HG02981 (cell line): Measurements from ENCODE around the gene CPB1.

Experiments used
- ATAC-seq: cut with Tn5 transposase; IDR thresholded peaks from one replicate; pipeline ENCODE4 v1.9.1; 2021; ENCODE audit warnings: mild to moderate bottlenecking, moderate library complexity; ENCODE audit not compliant: unreplicated experiment

The CPB1 gene

GRCh38 chr3:148881286-148881685, 53.7 kb downstream of the CPB1 start:
- no peak for ATAC-seq

DNA sequence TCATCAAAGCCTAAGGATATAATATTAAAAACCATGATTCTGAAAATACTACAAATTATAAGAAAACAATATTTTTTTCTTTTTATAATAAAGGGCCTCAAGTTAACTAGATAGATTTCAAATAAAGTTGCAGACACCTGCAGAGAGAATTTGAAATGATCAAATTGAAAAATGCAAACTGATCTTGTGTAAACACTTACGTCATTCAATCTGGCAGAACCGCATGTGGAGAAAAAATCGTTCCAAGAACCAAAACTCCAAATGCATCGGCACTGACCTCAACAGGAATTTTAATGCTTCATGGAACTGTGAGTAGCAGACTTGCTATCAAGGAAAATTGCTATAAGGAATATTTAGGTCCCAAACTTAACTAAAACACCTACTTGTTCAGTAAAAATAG, 54.7 kb downstream of the CPB1 start:
- no peak for ATAC-seq

GRCh38 chr3:148883163-148883562, 55.6 kb downstream of the CPB1 start:
- no peak for ATAC-seq

DNA sequence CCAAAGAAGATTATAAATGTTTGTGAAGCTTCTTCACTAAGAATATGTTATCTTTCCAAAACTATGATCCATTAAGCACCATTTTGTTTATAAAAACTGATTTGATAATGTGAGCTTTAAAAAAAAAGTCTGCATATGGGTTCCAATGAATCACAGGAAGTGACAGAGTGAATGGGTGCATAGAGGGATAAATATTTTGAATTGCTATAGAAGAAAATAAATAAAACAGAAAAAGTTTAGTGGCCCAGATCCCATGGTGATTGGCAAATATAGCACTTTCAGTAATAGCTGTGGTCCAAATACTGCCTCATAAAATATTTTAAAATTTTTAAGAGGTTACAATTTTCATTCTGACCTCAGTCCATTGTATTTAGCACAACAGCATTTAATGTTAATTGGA, 56.6 kb downstream of the CPB1 start:
- no peak for ATAC-seq

DNA sequence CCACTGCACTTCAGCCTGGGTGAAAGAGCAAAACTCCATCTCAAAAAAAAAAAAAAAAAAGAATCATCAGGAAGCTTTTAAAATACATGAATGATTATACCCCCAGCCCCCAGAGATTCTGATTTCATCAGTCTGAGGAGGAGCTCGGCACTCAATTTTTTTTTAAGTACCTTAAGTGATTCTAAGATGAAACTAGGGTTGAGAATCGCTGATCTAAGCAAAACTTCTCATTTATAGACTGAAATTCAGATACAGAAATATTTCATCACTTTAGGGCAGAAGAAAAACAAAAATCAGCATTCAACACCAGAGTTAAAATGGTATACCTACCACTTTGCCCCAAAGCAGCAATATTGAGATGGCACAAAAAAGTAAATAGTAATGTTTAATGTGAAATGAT, 62.2 kb downstream of the CPB1 start:
- no peak for ATAC-seq

- ATAC-seq, result no peak
Measured at GRCh38 chr3:148896062-148896461, 68.5 kb downstream of the CPB1 start.

DNA sequence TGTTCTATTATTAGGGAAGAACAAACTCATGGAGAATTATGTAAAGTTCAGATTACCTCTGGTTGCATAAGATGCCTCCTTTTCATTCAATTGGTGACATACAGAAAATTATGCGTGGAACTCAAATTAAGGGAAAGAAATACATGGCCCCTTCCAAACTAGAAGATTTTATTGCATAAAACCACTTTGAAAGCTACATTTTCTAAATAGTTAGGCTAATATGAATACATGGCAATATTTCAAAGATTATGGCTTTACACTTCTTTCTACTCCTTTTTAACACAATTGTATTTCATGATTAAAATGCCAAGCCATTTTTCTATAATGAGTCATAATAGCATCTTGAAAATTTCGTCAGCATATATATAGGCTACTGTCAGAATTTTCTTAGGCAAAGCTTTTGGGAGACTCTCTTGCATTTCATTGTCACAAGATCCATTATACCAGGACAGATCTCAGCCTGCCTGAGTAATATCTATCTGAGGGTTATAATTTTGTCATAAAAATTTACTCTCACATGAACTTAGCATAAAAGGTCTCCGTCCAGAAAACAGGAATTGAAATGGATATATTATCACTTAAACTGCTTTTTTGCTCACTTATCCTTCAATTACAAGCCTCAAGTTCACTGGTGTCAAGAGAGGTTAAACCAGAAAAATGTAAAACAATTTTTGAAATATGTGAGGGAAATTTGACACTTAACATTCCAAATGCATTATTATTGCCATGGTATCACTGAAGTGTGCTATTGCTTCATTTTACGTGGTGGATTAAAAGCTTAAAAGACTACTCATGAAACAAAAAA, 74.6 kb downstream of the CPB1 start:
- no peak for ATAC-seq

- ATAC-seq, result no peak
Measured at GRCh38 chr3:148903022-148903442, 75.4 kb downstream of the CPB1 start.

DNA sequence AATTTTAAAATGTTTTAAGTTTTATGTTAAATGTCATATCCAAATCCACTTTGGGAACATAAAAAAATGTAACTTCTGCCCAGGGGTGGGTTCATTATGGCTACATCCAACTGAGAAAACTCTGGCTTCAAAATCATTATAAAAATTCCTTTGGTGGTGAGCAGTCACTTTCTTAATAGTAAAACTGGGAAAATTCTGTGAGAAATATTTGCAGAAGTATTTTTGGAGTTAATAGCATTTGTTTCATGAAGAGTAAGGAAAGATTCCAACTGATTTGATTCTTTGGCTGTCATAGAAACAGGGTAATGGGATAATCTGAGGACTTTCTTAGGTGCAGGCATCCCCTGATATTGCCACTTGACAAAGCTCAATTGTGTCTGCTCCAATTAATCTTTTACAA, 76.3 kb downstream of the CPB1 start:
- no peak for ATAC-seq

DNA sequence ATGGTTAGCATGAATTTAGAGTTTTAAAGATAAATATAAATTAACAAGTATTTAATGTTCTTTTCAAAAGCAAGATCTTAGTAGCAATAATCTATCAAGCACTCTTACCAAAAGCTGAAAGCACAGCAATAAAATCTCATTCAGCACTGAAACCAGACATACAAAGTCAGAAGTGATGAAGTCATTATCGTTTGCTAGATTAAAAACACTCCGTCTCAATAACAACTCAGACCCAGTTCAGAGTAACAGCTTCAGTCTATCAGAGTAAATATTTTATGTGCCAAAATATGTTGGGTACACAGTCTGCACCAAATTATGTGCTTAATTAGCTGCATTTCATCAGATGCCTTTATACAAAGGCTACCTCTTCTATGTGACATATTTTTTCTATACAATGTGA, 79.1 kb downstream of the CPB1 start:
- no peak for ATAC-seq
